HepG2 (cell line): ENCODE results near the gene NDUFS2. TPM values are rescaled to one million over a fixed set of nuclear protein-coding genes. Genes with fewer than 3 reads are reported as not detected.
A peak's percentile ranks its signal among the peaks of the same experiment; 100 is the strongest.

Experiments
- ARID5B ChIP-seq: IDR thresholded peaks from 2 replicates; pipeline ENCODE4 v1.4.0; 2020; ENCODE audit warnings: mild to moderate bottlenecking, missing genetic modification reagents
- CREB1 ChIP-seq, 2 experiments: fragments of 450-650 bp in 1 of 2; IDR thresholded peaks; 2 replicates each; pipeline ENCODE4 v1.6.1; 2016 to 2017; ENCODE audit warnings: control low read depth in 1 of 2, mild to moderate bottlenecking in 1 of 2, missing compliant biosample characterization in 1 of 2, missing genetic modification characterization in 1 of 2
- ELK4 ChIP-seq: sonication (generic); formaldehyde crosslinking; IDR thresholded peaks from 2 replicates; pipeline ENCODE4 v1.9.0; 2021; ENCODE audit warnings: missing genetic modification reagents, borderline replicate concordance
- FOXO4 ChIP-seq: sonication (generic); formaldehyde crosslinking; conservative IDR thresholded peaks from 2 replicates; pipeline ENCODE4 v1.8.1; 2023; ENCODE audit warnings: missing genetic modification reagents
- FOXP4 ChIP-seq: sonication (generic); formaldehyde crosslinking; IDR thresholded peaks from 2 replicates; pipeline ENCODE4 v1.4.0; 2020; ENCODE audit warnings: missing genetic modification reagents
- HMGXB4 ChIP-seq, 2 experiments: sonication (generic) in 1 of 2; formaldehyde crosslinking in 1 of 2; IDR thresholded peaks; 2 replicates each; pipeline versions ENCODE4 v1.4.0 to v1.6.1; 2018 to 2020; ENCODE audit warnings: missing genetic modification reagents in 2 of 2, borderline replicate concordance in 1 of 2, low read depth in 1 of 2, mild to moderate bottlenecking in 1 of 2, missing biosample characterization in 1 of 2
- HOXA3 ChIP-seq: sonication (generic); formaldehyde crosslinking; IDR thresholded peaks from 2 replicates; pipeline ENCODE4 v1.5.0; 2020; ENCODE audit warnings: missing genetic modification reagents
- IRF9 ChIP-seq: sonication (generic); formaldehyde crosslinking; IDR thresholded peaks from 2 replicates; pipeline ENCODE4 v1.8.0; 2022; ENCODE audit warnings: missing genetic modification reagents, mild to moderate bottlenecking, borderline replicate concordance
- RAD21 ChIP-seq: fragments of 450-650 bp; formaldehyde crosslinking; IDR thresholded peaks from 2 replicates; pipeline ENCODE4 v1.5.0; 2020; ENCODE audit warnings: mild to moderate bottlenecking
- SOX13 ChIP-seq, 3 experiments: fragments of 450-650 bp in 1 of 3; sonication (generic) in 1 of 3; formaldehyde crosslinking in 1 of 3; IDR thresholded peaks in 2 of 3; conservative IDR thresholded peaks in 1 of 3; 2 replicates each; pipeline versions ENCODE4 v1.5.0 to v1.6.1; 2016 to 2020; ENCODE audit warnings: antibody characterized with exemption in 1 of 3, mild to moderate bottlenecking in 1 of 3, missing compliant biosample characterization in 1 of 3, missing genetic modification reagents in 1 of 3, moderate library complexity in 1 of 3
- TGIF2 ChIP-seq: IDR thresholded peaks from 2 replicates; pipeline ENCODE4 v1.6.1; 2016; ENCODE audit warnings: control low read depth, missing compliant biosample characterization
- YY1 ChIP-seq: IDR thresholded peaks from 2 replicates; pipeline ENCODE4 v1.6.1; 2011; ENCODE audit warnings: low read length, low read depth, moderate library complexity, mild to moderate bottlenecking; ENCODE audit not compliant: insufficient read depth, insufficient replicate concordance
- ZNF317 ChIP-seq: sonication (generic); formaldehyde crosslinking; IDR thresholded peaks from 2 replicates; pipeline ENCODE4 v1.5.0; 2020; ENCODE audit warnings: mild to moderate bottlenecking, missing genetic modification reagents
- ZNF605 ChIP-seq: sonication (generic); formaldehyde crosslinking; IDR thresholded peaks from 2 replicates; pipeline ENCODE4 v1.8.0; 2022; ENCODE audit warnings: mild to moderate bottlenecking, missing genetic modification reagents
- polyA plus RNA-seq, 8 experiments: library from polyadenylated mRNA; depleted of rRNA in 3 of 8; stranded (reverse) in 7 of 8; unstranded in 1 of 8; fragments of >200 nt; fragmentation: Illumina TruSeq in 4 of 8; extraction: Trizol in 4 of 8; gene quantifications; 2 replicates each; pipeline versions ENCODE4 v1.2.1 to v1.2.3, GENCODE V29; 2011 to 2016; ENCODE audit warnings: low read depth in 4 of 8, missing spikeins in 1 of 8, mixed read lengths in 1 of 8; ENCODE audit not compliant: insufficient read depth in 1 of 8
- total RNA-seq, 5 experiments: library from RNA; depleted of rRNA; stranded (reverse); fragments of >200 nt; fragmentation: Illumina TruSeq; extraction: Trizol; gene quantifications; 2 replicates each; pipeline ENCODE4 v1.2.3, GENCODE V29; 2016; ENCODE audit warnings: low read depth in 1 of 5

NDUFS2 gene
- total and polyA plus RNA-seq, 2 of the 13 experiments (the other 11 are each of a cell fraction or from before 2014, with no cell fraction given), result 89.9 to 118 TPM

GRCh38 chr1:161227196-161227871 lies 25.2 kb downstream of the NDUFS2 start (continued):
- peak; percentile 23; the same call in 1 of the 2 replicates for TF ChIP-seq ARID5B (CRISPR knock-in tag)
- no peak for TF ChIP-seq FOXP4
- TF ChIP-seq SOX13 (IDR thresholded peaks at IDR 0.05), result no peak
- TF ChIP-seq SOX13 (CRISPR knock-in tag; conservative IDR thresholded peaks at IDR 0.05 in 1 of 2, IDR thresholded peaks at IDR 0.05 in 1 of 2), result 0 out of 4 replicates have a peak, but pooled peaks of 1 of the 2 experiments have one; percentile 27
- no peak for TF ChIP-seq ZNF317
- 0 out of 2 replicates have a peak, but pooled peaks have one; percentile 5 for TF ChIP-seq FOXO4 (CRISPR knock-in tag)
- peak; percentile 70; the same call in 1 of the 2 replicates for TF ChIP-seq ZNF605
- peak; percentile 16 for TF ChIP-seq YY1
- no peak for TF ChIP-seq ELK4 (CRISPR knock-in tag)
- TF ChIP-seq IRF9 (CRISPR knock-in tag), result 0 out of 2 replicates have a peak, but pooled peaks have one; percentile 14
- TF ChIP-seq HMGXB4 (CRISPR knock-in tag; IDR thresholded peaks at IDR 0.05; ENCODE audit: borderline replicate concordance in 1 of 2, low read depth in 1 of 2), result peak; percentile 48 to 75; a peak in 3 of 4 replicates
- TF ChIP-seq TGIF2, result peak; percentile 63; the same call in 1 of the 2 replicates
- TF ChIP-seq HOXA3 (CRISPR knock-in tag), result peak; percentile 43; the same call in 1 of the 2 replicates
- 0 out of 2 replicates have a peak, but pooled peaks have one; percentile 52 for TF ChIP-seq RAD21 (CRISPR knock-in tag)
- no peak for TF ChIP-seq CREB1 (IDR thresholded peaks at IDR 0.05)
- TF ChIP-seq CREB1 (CRISPR knock-in tag; IDR thresholded peaks at IDR 0.05), result peak; percentile 50; the same call in 1 of the 2 replicates
